Measurements from ENCODE around the gene NBDY. TPM values are rescaled to one million over a fixed set of nuclear protein-coding genes. Genes with fewer than 3 reads are reported as not detected.

The NBDY gene
- total and polyA plus RNA-seq, 11 donors = 10.4 to 33.5 (median 26.2) TPM

DNA sequence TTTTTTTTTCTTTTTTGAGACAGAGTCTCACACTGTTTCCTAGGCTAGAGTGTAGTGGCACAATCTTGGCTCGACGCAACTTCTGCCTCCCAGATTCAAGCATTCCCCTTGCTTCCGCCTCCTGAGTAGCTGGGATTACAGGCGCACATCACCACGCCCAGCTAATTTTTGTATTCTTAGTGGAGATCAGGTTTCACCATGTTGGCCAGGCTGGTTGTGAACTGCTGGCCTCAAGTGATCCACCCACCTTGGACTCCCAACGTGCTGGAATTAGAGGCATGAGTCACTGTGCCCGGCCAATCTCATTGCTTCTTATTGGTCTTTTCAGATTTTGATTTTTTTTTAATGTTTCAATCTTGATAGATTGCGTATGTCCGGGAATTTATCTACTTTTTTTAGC, 124.4 kb downstream of the NBDY start:
- no peak for DNase-seq
- intact Hi-C loops (cut with DNase I) = no loop called here
- H3K4me1 ChIP-seq = no peaks in the 10 kb centered on the region
- no peak overlapping the region for H3K27ac ChIP-seq
- TF ChIP-seq, protein P1, sequence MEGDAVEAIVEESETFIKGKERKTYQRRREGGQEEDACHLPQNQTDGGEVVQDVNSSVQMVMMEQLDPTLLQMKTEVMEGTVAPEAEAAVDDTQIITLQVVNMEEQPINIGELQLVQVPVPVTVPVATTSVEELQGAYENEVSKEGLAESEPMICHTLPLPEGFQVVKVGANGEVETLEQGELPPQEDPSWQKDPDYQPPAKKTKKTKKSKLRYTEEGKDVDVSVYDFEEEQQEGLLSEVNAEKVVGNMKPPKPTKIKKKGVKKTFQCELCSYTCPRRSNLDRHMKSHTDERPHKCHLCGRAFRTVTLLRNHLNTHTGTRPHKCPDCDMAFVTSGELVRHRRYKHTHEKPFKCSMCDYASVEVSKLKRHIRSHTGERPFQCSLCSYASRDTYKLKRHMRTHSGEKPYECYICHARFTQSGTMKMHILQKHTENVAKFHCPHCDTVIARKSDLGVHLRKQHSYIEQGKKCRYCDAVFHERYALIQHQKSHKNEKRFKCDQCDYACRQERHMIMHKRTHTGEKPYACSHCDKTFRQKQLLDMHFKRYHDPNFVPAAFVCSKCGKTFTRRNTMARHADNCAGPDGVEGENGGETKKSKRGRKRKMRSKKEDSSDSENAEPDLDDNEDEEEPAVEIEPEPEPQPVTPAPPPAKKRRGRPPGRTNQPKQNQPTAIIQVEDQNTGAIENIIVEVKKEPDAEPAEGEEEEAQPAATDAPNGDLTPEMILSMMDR (IDR thresholded peaks at IDR 0.05) = no peak
- no peak for TF ChIP-seq POLR2A (IDR thresholded peaks at IDR 0.05)
- no peak for ATAC-seq
- no peaks in the 10 kb centered on the region for H3K36me3 ChIP-seq
- peaks cover 0 to 2% (median 0%) of the 10 kb centered on the region in 12 donors for H3K9me3 ChIP-seq
- no peak overlapping the region for H3K4me3 ChIP-seq
- WGBS, 4 donors = 73 to 88% (median 84%) methylated on average over 9 of the region's 9 CpGs
- peaks cover 0 to 32% (median 0%) of the 10 kb centered on the region in 9 donors for H3K27me3 ChIP-seq

DNA sequence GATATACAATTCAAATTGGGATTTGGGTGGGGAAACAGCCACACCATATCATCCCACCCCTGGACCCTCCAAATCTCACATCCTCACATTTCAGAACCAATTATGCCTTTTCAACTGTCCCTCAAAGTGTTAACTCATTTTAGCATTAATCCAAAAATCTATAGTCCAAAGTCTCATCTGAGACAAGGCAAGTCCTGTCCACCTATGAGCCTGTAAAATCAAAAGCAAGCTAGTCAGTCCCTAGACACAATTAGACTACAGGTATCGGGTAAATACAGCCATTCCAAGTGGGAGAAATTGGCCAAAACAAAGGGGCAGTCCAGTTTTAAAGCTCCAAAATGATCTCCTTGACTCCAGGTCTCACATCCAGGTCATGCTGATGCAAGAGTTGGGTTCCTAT, 128.0 kb downstream of the NBDY start:
- H3K36me3 ChIP-seq = no peaks in the 10 kb centered on the region
- H3K4me3 ChIP-seq = no peak overlapping the region
- no peaks in the 10 kb centered on the region for H3K9me3 ChIP-seq
- no peaks in the 10 kb centered on the region for H3K4me1 ChIP-seq
- TF ChIP-seq, protein P1 (IDR thresholded peaks at IDR 0.05) = no peak
- TF ChIP-seq POLR2A (IDR thresholded peaks at IDR 0.05) = no peak
- peaks cover 0 to 45% (median 0%) of the 10 kb centered on the region in 9 donors for H3K27me3 ChIP-seq
- no peak overlapping the region for H3K27ac ChIP-seq
- WGBS, 4 donors = 88 to 98% (median 91%) methylated on average over 1 of the region's 1 CpG
- DNase-seq = no peak
- intact Hi-C loops (cut with DNase I) = no loop called here
- ATAC-seq = no peak

DNA sequence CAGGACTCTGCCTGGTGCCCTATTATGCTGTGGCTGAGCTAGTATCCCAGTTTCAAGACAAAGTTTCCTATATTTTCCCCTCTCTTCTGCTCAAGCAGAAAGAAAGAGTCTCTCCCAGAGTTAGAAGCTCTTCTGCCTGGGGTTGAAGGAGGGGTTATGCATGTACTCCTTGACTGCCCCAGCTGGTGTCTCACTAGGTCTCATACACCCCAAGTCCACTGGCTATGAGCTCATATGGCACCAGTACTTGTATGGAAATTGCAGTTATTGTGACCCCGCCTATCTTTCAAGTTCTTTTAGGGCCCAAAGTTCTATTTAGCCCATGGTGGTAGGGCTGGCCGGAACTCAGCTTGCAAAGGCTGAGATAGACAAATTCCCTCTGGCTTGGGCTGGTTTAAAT, 131.8 kb downstream of the NBDY start:
- ATAC-seq (no peak), DNase-seq (no peak)
- Histone ChIP-seq H3K9me3 (no peaks in the 10 kb centered on the region), H3K36me3 (no peaks in the 10 kb centered on the region), H3K4me1 (no peaks in the 10 kb centered on the region), H3K27me3 (peaks cover 0 to 53% (median 0%) of the 10 kb centered on the region in 9 donors), H3K27ac (no peak overlapping the region), H3K4me3 (no peak overlapping the region)
- TF ChIP-seq, protein P1 (IDR thresholded peaks at IDR 0.05) = no peak
- no peak for TF ChIP-seq POLR2A (IDR thresholded peaks at IDR 0.05)
- intact Hi-C loops (cut with DNase I) = no loop called here
- 68 to 87% (median 77%) methylated on average over 2 of the region's 2 CpGs for WGBS, 4 donors

Other genes with a start within 250 kb of the NBDY start
- 10 to 100 TPM; 26.9 to 41.8 (median 34.4) TPM for gene UBQLN2, start 165.6 kb upstream of the NBDY start, total RNA-seq
- gene UBQLN2, start 165.6 kb upstream of the NBDY start, polyA plus RNA-seq = 10 to 100 TPM; 11.4 to 17.9 TPM